GM12892 (cell line): ENCODE results near the gene APOA4.

Source experiments
- POLR2A ChIP-seq: IDR thresholded peaks from 2 replicates; pipeline ENCODE4 v1.6.1; 2011; ENCODE audit warnings: low read depth, low read length, control low read depth
- POLR2AphosphoS5 ChIP-seq: IDR thresholded peaks from 2 replicates; pipeline ENCODE4 v1.6.1; 2011; ENCODE audit warnings: low read depth, low read length, control low read depth
- TAF1 ChIP-seq: IDR thresholded peaks from 2 replicates; pipeline ENCODE4 v1.6.1; 2011; ENCODE audit warnings: low read depth, mild to moderate bottlenecking, control low read depth, low read length, borderline replicate concordance

GRCh38 chr11:116862185-116862584 is 39.1 kb upstream of the APOA4 start:
- no peak for TF ChIP-seq POLR2A
- no peak for TF ChIP-seq POLR2AphosphoS5
- TF ChIP-seq TAF1 = no peak
